HG03378 (cell line): Measurements from ENCODE around the gene SYTL1.

ENCODE experiments used
- ATAC-seq: cut with Tn5 transposase; IDR thresholded peaks from one replicate; pipeline ENCODE4 v1.9.1; 2021; ENCODE audit warnings: mild to moderate bottlenecking, moderate library complexity; ENCODE audit not compliant: unreplicated experiment

SYTL1 gene, protein sequence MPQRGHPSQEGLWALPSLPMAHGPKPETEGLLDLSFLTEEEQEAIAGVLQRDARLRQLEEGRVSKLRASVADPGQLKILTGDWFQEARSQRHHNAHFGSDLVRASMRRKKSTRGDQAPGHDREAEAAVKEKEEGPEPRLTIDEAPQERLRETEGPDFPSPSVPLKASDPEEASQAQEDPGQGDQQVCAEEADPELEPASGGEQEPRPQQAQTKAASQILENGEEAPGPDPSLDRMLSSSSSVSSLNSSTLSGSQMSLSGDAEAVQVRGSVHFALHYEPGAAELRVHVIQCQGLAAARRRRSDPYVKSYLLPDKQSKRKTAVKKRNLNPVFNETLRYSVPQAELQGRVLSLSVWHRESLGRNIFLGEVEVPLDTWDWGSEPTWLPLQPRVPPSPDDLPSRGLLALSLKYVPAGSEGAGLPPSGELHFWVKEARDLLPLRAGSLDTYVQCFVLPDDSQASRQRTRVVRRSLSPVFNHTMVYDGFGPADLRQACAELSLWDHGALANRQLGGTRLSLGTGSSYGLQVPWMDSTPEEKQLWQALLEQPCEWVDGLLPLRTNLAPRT

DNA sequence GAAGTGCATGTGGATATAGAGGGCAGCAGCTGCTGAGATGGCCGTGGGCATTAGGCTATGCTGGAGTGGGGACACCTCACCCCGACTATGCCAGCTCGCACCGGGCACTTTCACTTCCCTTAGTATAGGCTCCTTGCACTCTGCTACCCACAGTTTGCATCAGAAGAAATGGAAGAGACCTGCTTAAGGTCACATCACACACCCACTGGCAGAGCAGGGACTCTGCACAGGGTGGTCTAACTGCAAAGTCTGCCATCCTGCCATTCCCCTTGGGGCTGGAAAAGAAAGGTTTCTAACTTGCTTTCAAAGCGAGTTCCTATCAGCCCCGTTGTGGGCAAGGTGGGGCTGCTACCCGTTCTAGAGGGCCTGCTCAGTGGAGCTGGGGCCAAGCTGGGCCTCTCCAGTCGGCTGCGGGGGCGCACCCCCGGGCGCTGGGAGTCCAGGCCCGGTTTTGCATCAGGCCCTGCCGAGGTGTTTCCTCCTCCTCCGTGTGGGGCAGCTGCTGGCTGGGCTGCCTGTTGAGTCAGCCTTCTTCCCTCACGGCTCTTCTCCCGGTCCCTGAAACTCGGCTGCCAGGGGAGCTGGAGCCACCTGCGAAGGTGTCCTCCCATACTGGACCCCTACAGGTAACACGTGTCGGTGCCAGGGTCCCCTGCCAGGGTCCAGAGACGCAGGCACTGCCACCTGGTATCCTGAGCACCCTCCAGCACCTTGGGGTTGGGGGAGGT is at the start of gene SYTL1:
SYTL1 (plus strand) TSS at position 498 of the 728 bp plus-strand sequence. CDS start 3,313 bp downstream, outside the sequence.
- ATAC-seq = peak; percentile 43

- no peak for ATAC-seq
Observed at GRCh38 chr1:27292106-27292505, 49.7 kb upstream of the SYTL1 start.

DNA sequence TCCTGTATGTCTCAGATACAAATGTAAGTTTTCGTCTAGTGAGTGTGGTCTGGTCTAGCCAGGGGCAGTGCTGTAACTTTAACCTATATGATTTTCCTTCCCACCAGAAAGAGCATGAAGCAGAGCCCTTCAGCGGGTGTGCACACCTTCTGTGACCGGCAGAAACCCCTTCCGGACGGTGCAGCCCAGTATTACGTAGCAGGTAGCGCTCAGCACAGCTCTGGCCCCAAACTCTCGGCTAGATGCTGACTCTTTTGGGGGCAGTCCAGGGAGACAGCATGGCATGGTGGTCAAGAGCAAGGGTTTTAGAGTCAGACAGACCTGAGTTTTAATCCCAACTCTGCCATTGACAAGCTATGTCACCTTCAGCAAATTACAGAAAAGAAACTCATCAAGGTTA is 47.9 kb upstream of the SYTL1 start:
- ATAC-seq = no peak

DNA sequence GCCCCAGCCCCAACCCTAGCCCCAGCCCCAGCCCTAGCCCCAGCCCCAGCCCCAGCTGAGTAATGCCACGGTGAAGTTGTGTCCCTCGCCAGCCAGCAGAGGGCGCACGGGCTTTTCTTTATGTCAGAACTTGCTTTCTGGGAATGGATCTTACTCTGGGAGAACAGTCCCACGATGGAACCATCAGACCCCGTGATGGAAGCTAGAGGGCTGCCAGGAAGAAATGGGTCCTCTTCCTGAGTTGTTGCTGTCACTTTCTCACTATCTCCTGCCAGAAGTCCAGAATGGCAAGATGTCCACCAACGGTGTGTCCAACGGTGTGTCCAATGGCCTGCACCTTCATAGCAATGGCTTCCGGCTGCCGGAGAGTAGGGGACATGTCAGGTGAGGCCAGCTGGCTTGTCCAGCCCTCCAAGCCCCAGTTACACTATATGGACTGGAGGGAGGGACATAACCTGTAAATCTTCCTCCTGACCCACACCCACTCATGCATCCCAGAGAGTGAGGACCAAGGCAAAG is 45.0 kb upstream of the SYTL1 start:
- ATAC-seq = no peak

- no peak for ATAC-seq
Observed at GRCh38 chr1:27297903-27298302, 43.9 kb upstream of the SYTL1 start.

DNA sequence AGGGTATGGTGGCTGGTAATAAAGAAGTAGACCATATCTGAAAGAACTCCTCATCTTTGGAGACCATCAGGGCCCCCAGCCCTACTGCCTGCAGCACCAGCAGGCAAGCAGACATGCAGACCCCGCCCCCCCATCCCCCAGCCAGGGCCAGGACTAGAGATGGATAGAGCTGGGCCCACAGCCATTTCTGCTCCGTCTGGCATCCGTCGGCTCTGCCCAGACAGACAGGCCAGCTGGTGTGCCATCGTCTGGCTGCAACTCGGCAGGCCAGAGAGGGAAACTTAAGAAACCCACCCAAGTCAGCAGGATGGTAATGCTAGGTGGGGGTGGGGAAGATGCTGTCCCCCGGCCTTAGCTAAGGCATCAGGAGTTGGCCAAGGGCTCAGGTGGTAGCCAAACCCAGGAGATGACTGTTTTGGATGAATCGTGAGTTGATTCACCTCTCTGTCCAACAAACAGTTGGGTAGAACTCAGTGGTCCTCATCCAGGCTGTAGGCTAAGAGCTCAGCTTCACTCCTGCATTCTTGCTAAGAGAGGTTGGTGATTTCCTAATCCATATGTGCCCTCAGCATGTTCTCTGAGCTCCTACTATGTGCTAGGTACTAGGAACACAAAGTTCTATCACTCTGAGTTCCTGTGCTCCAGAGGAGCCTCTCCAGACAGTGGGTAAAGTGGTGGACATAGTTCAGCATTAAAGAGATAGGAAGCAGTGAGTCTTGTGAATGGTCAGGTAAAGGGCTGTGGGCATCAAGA is 43.0 kb upstream of the SYTL1 start:
- no peak for ATAC-seq

DNA sequence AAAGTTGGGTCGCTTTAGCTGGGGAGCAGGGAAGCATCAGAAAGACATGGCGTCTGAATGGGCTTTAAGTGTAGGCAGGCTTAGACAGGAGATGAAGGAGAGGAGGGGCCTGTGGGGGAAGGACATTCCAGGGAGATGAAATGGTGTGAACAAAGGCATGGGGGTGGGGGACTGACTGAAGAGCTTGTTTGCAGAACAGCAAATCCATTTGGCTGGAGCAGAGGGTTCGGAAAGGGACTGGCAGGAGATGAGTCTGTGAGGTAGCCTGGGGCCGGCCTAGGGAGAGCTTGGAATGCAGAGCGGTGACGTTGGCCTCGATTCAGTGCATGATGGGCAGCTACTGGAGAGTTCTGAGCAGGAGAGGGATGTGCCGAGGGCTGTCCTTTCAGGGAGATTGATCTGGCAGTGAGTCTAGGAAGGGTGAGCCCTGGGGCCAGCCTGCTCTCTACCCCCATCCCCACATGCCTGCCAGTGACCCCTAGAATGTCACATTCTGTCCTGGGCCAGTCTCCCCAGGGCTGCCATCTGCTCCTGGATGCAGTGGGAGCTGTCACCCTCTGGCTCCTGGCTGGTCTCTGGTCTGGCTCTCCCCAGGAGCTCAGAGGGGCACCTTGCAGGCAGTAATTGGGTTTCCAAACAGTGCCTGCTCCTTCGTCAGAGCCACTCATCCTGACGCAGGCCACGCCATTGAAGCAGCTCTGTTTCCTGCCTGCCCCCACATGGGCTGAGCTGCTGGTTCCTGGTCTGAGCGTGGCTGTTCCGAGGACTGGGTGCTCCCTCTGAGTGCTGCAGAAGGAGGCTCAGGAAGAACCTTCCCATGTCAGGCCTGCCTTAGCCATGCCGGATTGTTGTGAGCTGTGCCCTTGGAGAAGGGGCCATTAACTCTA is 42.2 kb upstream of the SYTL1 start:
- ATAC-seq = no peak

GRCh38 chr1:27300341-27301051 is 41.3 kb upstream of the SYTL1 start:
- no peak for ATAC-seq

- ATAC-seq = no peak
Observed at GRCh38 chr1:27301052-27301422, 40.8 kb upstream of the SYTL1 start.

DNA sequence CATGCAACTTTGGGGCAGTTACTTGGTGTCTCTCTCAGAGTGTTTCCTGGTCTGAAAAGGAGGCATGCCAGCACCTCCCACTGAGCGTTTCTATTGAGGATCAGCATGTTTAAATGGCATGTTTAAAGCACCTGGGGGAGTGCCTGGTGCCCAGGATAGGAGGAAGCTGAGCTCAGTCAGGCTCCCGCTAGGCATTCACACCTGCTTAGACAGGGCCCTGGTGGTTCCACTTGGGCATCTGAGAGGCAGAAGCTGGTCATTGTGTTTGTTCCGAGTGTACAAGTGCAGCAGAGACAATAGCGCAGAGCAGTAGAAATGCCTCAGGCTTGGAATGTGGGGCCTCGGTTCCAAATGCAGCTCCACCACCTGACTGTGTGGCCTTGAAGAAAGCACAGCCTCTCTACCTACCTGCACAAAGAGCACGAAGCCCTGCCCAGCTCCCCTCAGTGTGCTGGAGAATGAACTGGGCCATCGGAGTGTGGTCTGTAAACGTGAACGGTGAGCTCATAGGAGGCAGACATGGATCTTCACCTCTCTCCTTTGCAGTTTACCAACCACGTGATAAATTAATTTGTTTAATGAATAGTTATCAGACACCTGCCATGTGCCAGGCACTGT is 40.1 kb upstream of the SYTL1 start:
- no peak for ATAC-seq

DNA sequence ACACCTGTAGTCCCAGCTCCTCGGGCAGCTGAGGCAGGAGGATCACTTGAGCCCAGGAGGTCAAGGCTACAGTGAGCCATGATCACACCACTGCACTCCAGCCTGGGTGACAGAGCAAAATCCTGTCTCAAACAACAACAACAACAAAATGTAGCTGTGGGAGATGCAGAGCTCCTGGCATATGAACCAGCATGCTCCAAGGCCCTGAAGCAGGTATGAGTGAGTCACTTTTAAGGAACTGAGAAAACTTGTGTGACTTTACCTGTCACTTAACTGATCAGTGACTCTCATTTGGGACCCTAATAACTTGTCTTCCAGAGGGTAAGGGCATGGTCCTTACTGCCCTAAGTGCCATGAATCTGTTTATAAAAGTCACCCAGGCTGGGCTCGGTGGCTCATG is 39.2 kb upstream of the SYTL1 start:
- ATAC-seq = no peak

DNA sequence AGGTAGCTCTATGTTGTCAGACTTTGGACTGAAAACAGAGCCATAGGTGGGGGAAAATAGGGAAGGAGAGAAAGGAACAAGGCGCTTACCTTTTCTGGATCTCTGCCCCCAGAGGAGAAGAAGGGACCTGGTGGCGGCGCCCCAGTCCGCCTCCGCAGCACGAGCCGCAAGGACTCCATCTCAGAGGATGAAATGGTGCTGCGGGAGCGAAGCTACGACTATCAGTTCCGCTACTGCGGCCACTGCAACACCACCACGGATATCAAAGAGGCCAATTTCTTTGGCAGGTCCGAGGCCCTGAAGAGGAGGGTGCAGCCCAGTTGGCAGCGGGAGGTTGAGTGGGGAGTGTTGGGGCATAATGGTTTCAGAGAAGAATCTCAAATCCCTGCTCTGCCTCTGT is 38.3 kb upstream of the SYTL1 start:
- no peak for ATAC-seq

- ATAC-seq = no peak
Observed at GRCh38 chr1:27306071-27306470, 35.8 kb upstream of the SYTL1 start.

DNA sequence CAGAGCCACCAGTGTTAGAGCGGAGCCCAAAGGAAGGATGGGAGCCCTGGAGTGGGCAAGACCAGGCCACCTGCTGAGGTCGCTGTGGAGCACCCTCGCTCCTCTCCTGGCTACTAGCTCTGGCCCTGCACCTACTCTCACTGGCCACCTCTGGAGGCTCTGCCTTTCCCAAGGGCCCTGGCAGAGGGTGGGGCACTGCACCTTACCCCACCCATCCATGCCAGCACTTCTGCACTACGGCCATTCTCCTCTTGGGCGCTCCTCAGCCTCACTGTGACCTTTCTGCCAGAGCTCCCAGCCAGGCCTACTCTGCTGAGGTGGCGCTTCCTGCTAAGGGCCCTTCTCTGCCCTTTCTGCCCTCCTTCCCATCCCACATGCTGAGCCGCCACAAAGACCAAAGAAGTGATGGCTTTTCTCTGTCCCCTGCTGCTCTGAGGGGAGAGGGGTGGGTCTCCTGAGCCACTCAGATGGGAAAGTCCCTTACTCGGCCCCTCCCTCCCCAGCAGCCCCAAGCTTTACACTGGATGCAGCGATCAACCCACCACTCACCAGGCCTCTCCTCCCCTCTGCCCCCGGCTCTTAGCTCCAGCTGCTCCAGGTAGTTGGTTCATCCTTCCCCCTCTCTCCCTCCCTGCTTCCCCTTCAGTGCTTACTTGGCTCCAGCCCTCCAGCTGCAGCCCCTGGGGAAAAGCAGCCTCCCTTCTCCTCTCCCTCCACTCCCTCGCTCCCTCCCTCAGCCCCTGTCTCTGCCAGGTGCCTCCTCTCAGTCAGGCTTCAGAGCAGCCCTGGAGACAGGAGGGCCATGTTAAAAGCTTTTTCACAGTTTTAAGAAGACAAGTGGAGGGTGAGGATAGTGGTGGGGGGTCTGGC is 34.7 kb upstream of the SYTL1 start:
- ATAC-seq = no peak

DNA sequence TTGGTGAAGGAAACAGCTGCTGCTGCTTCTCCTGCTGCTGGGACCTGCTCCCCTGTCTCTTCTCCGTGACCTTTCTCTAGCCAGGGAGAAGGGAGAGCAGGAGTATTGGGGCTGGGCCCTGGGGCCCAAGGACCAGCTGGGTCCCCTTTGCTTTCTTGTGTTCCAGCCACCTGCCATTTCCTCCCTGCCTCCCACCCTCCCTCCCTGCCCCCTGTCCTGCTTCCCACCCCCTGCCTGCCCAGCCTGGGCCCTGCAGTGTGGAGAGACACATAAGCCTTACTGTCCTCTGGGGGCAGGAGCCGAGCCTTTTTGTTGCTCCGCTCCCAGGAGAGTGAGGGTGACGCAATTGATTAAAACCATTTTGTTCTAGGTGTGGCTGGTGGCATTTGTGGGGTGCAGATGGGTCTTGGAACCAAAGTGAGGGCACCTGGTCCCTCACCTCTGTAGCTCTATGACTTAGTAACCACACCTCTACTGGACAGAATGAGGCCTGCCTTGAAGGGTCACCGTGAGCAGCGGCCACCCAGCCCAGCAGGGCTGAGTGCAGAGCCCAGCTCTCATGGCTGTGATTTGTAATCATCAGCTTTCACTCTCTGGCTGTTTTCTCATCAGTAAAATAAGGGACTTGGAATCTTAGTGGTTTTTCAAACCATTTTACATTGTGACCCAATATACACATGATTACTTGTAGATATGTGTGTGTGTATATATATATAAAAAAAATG is 33.8 kb upstream of the SYTL1 start:
- ATAC-seq = no peak

DNA sequence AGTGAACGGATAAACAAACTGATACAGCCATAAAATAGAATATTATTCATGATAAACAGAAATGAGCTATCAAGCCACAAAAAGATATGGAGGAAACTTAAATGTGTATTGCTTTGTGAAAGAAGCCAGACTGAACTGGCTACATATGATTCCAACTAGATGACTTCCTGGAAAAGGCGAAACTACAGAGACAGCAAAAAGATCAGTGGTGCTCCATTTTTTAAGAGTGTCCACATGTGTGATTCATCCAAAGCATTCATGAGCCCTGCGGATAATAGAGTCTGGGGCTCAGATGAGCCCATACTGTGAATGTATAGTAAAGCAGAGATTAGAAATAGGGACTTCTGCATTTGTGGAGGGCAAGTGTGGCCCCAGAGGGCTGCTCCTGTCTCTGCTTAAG is 27.7 kb upstream of the SYTL1 start:
- no peak for ATAC-seq

DNA sequence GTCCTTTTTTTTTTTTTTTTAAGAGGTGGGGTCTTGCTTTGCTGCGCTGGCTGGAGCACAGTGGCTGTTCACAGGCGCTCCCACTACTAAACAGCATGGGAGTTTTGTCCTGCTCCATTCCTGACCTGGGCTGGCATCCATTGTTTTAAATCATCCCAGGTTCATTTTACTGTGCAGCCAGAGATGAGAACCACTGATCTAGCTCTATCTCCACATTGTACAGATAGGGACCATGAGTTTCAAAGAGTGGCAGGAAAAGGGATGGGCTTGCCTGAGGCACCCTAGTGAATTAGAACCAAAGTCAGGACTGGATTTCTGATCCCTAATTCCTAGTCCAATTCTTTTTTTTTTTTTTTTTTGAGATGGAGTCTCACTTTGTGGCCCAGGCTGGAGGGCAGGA is 27.1 kb upstream of the SYTL1 start:
- no peak for ATAC-seq
